ENCODE measurements around the gene ARVCF. TPM values are rescaled to one million over a fixed set of nuclear protein-coding genes. Genes with fewer than 3 reads are reported as not detected.

ARVCF gene
- total and polyA plus RNA-seq, 8 donors, result 18.2 to 40.3 (median 24.4) TPM

DNA sequence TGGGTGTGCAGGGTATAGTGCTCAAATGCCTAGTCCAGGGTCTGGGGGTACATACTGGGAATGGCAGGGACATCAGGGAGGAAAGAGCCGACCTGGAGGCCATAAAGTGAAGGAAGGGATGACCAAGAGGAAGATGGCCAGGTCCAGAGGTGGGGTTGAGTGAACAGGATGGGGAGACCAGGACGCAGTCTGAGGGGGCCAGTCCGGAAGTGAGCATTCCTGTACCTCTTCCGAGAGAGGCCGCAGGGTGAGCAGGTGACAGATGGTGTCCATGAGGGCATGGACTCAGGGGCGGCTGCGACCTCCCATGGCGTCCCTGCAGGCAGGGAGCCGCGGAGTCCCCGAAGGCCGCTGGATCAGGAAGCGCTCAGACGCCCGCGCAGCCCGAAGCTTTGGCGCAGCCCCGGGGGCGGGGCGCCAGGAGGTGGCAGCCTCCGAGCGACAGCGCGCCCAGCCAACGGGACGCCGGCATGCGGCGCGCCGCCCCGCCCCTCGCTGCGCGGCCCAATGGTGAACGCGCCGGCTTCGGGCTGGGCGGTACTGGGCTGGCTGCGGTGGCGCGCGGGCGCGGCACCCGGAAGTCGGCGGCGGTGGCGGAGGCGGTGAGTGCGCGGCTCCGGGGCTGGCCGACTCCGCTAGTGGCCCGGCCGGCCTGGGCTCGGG is 4.0 kb upstream of the ARVCF start, which contains the start of gene TANGO2:
TSS of gene TANGO2 (plus strand) at position 578 of the 663 bp plus-strand sequence. CDS start 15,689 bp downstream, outside the sequence.
- ATAC-seq, result peak; percentile 90
- Histone ChIP-seq H3K36me3 (peaks cover 0 to 4% of the 10 kb centered on the region in 2 donors), H3K9me3 (no peaks in the 10 kb centered on the region), H3K27ac (peak within 1 kb of the TSS; percentile 80 to 87), H3K4me1 (peaks cover 21 to 40% of the 10 kb centered on the region in 2 donors), H3K4me3 (peak within 1 kb of the TSS; percentile 85 to 95), H3K27me3 (peaks cover 0 to 20% of the 10 kb centered on the region in 2 donors)
- intact Hi-C loops (cut with DNase I), result no loop called here
- no peak for TF ChIP-seq CTCF (IDR thresholded peaks at IDR 0.05)
- peak; percentile 89 to 96 (median 93) for DNase-seq

GRCh38 chr22:20019661-20020532 is 3.3 kb upstream of the ARVCF start:
- peaks cover 0 to 27% of the 10 kb centered on the region in 2 donors for H3K27me3 ChIP-seq
- ATAC-seq, result no peak
- peaks cover 21 to 45% of the 10 kb centered on the region in 2 donors for H3K4me1 ChIP-seq
- TF ChIP-seq CTCF (IDR thresholded peaks at IDR 0.05), result no peak
- intact Hi-C loops (cut with DNase I), result no loop called here
- peak in 1 of 4 donors; percentile 70 for DNase-seq
- H3K36me3 ChIP-seq, result peaks cover 0 to 4% of the 10 kb centered on the region in 2 donors
- H3K27ac ChIP-seq, result peak overlapping the region in 1 of 2 donors; percentile 87
- H3K9me3 ChIP-seq, result no peaks in the 10 kb centered on the region
- peak overlapping the region; percentile 38 to 85 for H3K4me3 ChIP-seq

DNA sequence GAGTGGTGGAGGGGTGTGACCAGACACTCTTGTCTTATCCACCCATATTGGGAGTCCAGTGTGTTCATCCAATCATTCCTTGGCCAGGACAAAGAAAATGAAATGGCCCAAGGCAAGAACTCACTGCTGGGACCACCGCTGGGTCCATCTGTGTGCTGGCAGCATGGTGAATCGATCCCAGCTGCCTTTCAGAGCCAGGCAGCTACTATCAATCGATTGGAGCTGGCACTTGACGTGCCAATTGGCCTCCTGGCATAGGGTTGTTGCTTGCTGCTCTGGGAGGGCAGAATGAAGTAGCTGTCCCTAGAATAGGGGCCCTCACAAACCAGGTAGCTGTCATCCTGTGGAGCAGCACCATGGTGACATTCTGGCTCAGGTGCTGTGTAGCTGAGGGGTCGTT is 1.4 kb upstream of the ARVCF start:
- no peak for ATAC-seq
- TF ChIP-seq CTCF (IDR thresholded peaks at IDR 0.05), result no peak
- intact Hi-C loops (cut with DNase I), result no loop called here

GRCh38 chr22:20017622-20017958 is 967 bp upstream of the ARVCF start:
- no peaks in the 10 kb centered on the region for H3K36me3 ChIP-seq
- H3K4me1 ChIP-seq, result peaks cover 19 to 48% of the 10 kb centered on the region in 2 donors
- intact Hi-C loops (cut with DNase I), result no loop called here
- DNase-seq (peak in 1 of 4 donors; percentile 23), ATAC-seq (no peak)
- peaks cover 0 to 31% of the 10 kb centered on the region in 2 donors for H3K27me3 ChIP-seq
- H3K4me3 ChIP-seq, result peak overlapping the region in 1 of 2 donors; percentile 88
- no peak overlapping the region for H3K27ac ChIP-seq
- TF ChIP-seq CTCF (IDR thresholded peaks at IDR 0.05), result no peak
- no peaks in the 10 kb centered on the region for H3K9me3 ChIP-seq

More for the DNA sequence above, 1.4 kb upstream of the ARVCF start:
- H3K36me3 ChIP-seq, result no peaks in the 10 kb centered on the region
- peaks cover 21 to 52% of the 10 kb centered on the region in 2 donors for H3K4me1 ChIP-seq
- no peak overlapping the region for H3K4me3 ChIP-seq
- H3K9me3 ChIP-seq, result no peaks in the 10 kb centered on the region
- peaks cover 0 to 31% of the 10 kb centered on the region in 2 donors for H3K27me3 ChIP-seq
- H3K27ac ChIP-seq, result no peak overlapping the region
- DNase-seq, result peak in 1 of 4 donors; percentile 8
